Hypothalamus (tissue), 51 donors: ENCODE data around the gene PRPSAP1.

Source experiments
- DNase-seq, 51 donors: peaks; one replicate each; lab custom pipeline; 2025; lab: John Stamatoyannopoulos, UW

PRPSAP1 gene, protein sequence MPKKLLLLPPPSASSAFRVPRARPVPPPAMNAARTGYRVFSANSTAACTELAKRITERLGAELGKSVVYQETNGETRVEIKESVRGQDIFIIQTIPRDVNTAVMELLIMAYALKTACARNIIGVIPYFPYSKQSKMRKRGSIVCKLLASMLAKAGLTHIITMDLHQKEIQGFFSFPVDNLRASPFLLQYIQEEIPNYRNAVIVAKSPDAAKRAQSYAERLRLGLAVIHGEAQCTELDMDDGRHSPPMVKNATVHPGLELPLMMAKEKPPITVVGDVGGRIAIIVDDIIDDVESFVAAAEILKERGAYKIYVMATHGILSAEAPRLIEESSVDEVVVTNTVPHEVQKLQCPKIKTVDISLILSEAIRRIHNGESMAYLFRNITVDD

DNA sequence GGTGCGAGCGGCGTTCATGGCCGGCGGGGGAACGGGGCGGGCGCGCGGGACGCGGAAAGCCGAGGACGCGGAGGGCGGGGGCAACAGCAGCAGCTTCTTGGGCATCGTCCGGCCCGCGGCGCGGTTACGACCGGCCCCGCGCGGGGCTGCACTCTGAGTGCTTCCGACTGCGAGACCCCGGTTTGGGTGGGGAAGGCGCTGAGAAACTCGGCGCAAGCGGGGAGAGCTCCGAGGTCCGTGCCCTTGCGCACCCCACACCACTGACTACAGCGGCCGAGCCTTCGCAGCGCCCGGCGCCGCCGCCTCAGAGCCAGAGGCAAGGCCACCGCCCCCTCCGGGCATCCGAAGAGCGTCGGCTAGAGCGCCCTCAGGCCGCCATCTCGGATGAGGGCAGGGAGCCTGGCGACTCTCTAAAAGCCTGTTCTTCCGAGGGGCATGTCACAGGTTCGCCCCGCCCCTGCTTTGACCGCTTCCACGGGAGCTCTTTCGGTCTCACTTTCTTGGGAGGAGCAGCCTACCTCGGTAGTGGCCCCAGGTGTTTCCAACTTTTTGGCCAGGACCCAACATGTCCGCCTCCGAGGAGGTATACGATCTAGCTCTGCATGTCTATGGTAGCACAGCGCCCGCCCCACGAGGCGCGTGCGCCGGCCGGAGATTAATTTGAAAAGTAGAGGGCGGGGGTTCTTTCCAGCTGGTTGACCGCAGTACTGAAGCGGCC lies at the start of gene PRPSAP1:
TSS of gene PRPSAP1 (minus strand) at position 318 of the 718 bp plus-strand sequence. CDS start at position 105, 213 bp downstream.
- peak; percentile 60 to 98 (median 87) for DNase-seq

DNA sequence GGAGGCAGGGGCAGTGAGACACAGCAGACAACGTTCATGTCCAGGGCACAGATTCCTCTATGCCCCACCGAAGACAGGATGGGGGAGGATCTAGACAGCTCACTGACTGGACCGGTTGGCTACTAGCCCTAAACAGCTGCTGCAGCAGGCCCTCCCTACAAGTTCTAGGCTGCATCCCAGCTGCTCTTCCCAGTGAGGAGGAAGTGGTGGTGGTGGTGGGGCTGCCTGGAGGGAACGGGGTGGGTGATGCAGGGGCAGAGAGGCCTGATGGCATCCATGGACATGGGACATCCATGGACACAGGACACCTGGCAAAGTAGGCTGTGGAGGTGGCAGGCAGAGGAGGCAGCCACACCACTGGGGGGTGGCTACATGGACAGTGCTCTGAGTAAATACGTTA lies 49.0 kb upstream of the PRPSAP1 start:
- no peak for DNase-seq

DNA sequence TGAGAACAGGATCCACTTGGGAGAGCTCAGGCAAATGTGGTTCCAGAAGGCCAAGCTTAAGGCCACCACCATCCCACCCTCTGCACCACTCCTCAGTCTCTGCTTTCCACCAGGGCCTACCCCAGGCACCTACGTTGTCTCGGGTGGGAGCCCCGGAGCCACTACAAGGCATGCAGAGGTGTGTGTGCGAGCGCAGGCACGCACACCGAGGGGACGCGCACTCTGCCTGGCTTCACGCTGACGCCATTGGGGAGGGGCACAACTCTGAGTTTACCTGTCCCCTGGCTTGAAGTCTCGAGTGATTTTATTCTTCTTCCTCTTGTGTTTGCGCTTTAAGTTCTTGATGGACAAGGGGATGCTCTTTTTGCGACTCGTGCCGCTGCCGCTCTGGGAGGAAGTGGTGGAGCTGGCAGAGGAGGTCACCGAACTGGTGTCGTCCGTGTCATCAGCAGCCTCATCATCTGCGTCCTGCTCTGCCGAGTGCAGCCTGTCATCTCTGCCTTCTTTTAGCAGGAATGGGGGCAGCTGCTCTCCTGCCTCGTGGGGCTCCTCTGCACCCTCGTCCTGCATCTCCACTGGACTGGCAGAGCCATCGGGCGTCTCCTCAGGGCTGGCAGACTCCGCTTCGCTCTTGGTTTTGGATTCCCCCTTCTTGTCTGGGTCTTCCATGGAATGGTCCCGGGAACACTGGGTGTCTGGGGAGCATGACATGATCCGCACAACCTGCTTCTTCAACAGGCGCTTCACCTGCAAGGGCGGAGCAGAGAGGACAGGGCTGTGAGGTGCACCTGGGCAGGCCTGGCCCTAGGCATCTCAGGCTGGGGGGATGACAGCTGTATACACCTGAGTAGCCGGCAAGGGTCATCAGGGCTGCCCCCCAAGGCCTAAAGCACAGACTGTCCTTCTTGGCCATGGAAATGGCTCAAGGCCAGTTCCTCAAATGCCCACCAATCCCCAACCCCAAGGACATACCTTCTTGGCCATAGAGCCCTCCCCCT lies 45.8 kb upstream of the PRPSAP1 start:
- no peak for DNase-seq

DNA sequence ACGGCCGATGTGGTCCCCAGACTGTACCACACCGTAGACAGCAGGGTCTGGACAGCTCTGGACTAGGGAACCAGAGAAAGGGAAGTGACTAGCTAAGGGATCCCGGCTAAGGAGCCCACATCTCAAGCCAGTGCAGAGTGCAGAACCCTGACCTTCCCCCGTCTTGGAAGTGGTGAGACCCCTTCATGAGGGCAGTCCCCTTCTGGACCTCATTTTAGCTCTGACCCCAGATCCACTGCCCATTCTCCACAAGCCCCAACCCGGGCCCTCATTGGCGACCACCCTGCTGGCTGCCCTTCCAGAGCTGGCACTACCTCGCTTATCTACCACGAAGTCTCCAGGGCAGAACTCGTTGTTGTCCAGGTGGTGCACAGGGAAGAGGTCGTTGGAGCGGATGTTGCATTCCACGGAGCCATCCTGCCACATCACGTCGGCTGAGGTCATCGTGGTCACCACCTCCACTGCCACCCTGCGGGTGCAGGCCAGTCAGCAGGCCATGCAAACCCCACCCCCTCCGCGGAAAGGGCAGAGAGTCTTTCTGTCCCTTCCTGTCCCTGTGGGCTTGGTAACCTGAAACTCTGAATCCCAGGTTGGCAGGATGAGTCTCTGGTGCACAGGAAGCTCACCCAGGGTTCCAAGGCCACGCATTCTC lies 44.9 kb upstream of the PRPSAP1 start:
- no peak for DNase-seq

DNA sequence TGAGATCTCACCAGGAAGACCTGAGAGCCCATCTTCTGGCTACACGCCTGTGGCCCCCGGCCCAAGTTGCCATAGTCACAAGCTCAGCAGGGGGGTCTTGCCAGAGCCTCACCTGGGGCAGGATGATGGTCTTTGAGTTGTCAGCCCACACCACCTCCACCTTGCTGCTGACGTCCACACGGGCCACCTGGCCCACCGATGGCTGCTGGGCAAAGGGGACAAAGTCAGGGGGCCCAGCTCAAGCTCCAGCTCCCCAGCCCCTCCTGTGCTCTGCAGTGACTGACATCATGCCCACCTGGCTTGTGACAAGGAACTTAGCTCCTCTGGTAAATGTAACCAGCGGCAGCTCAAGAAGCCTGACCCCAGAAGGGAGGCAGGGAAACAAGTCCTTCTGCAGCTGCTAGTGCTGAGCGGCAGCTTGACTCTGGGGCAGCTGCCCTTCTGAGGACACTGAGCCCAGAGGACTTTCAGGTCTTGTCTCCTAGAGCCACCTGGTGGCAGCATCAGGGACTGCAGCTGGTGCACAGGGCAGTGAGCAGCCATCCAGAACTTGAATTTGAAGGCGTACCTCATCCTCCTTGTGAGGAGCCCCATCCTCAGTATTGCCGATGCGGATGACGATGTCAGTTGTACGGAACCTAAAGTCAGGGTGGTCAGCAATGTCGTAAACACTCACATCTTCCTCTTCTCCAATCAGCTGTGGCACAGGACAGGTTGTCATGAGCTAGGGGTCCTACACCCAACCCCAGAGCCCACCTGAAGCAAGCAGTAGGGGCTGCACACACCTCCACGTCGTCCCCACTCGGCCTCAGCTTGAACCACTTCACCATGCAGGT lies 44.2 kb upstream of the PRPSAP1 start:
- DNase-seq: peak; percentile 12 to 95 (median 74)

DNA sequence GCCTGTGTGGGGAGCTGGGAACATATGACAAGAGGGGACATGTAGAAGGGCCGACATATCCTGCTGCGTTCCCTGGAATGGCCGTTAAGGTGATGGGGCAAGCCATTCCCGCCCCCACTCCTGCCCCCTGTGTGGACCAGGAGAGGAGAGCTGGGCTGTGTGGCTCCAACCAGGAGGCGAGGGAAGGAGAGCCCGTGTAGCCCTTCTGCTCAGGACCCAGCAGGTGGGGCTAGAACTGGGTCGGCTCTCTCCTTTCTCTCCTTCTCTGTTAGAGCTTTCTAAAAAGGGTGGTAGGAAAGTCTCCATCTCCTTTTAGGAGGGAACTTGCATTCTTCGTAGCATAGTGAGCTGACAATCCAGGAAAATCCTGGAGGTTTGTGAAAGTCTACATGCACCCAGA lies 43.5 kb upstream of the PRPSAP1 start:
- no peak for DNase-seq

DNA sequence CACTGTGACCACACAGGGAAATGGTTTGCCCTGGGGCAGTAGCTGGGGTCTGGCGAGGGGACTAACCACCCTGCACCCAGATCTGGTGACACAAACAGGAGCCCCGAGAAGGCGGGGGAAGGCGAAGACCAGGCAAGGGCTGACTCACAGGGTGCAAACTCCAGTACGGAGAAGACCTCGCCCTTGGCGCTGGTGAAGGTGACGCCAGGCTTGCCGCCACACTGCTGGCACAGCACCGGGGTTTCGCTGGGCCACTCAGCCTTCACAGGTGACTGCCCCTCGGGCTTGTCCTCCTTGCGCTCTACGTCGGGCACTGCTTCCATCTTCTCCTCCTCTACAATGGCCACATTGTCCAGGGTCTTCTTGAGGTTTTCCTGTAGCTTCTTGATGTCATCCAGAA lies 42.3 kb upstream of the PRPSAP1 start:
- no peak for DNase-seq

DNA sequence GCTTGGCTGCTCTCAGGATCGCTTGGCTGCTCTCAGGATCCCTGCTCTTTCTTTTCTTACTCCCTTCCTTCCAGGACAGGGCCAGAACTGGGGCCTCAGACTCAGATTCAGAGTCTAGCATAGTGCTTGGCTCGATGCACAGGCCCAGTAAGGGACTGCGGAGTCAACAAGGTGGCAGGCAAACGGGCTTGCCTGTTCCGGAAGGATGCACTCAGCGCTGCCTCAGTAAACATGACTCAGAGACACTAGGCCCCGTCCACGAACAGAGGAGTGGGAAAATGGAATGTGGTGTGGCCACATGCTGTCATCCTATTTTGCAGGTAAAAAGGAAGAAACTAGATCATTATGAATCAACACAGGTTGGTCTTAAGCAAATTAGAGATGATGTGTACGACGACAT lies 40.5 kb upstream of the PRPSAP1 start:
- DNase-seq: no peak

DNA sequence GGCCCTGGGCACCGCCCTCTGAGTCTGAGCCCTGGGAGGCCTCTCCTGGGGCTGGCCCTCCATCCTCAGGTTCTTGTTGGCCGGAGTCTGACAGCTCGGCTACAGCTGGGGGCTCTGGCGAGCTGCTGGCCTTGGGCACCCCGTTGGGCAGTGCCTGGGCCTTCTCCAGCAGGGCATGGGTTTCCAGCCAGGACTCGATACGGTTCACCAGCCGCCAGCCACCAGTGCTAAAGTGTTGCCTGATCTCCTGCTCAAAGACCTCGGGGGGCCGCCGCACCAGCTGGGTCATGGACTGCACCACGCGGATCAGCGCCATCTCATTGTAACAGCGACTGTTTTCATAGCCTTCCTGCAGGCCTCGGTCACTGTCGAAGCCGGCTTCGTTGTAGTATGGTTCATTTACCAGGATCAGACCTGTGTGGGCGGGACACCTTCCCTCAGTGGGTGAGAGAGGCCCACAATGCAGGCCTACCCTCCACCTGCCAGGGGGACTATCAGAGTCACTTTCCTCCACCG lies 37.5 kb upstream of the PRPSAP1 start:
- no peak for DNase-seq

DNA sequence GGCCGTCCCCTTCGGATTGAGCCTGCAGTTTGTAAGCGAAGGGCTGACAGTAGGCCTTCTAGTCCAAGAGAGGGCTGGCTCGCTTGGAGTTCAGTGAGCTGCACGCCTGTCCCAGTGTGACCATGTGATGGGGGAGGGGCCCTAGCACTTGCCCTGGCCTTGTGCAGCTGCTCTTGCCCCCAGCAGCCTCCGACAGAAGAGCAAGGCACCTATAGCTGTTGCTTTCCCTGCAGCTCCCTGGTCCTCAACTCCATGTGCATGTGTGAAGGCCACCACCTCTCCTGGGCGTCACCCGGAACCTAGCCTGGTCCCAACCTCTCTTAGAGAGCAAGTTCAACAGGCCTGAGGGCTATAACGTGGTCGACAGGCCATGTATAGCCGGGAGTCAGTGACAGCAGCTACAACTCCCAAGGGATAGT lies 36.3 kb upstream of the PRPSAP1 start:
- DNase-seq: peak in 2 of 51 donors; percentile 13 to 19

DNA sequence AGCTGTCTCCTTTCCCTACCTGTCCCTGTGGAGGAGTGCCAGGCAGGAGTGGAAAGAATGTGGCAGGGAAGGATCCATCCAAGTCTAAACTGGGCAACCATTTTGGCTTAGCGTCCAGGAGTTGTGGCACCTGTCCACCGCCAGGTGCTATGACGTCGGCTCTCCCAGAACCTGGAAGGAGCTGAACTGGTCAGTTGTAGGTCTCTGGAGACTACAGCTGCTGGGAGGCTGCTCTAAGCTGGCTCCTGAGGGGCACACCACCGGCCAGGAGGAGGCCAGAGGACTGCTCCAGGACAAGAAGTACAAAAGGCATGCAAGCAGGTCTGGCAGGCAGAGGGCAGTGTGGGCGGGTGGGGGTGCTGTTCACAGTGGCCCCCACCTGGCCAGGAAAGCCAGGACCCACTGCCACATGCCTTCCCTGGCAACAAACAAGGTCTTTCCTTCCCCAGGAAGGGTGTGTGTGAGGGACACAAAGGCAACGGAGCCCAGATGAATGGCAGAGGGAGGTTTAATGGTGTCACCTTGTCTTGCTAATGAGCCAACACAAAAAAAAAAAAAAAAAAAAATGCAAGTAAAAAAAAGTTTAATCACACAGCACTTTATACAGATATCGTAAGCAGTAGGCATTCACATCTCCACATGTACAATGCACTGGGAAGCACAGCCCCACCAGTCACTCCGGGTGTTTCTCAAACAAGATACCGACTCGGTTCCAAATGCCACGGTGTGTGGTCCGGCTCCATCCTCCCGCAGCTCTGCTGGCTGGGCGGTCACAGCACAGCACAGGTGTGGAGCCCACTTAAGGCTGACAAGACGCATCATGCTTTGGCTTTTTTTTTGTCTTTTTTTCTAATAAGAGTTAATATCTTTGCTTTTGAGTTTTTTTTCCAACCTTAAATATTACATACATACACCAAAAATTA lies 35.5 kb upstream of the PRPSAP1 start:
- no peak for DNase-seq

DNA sequence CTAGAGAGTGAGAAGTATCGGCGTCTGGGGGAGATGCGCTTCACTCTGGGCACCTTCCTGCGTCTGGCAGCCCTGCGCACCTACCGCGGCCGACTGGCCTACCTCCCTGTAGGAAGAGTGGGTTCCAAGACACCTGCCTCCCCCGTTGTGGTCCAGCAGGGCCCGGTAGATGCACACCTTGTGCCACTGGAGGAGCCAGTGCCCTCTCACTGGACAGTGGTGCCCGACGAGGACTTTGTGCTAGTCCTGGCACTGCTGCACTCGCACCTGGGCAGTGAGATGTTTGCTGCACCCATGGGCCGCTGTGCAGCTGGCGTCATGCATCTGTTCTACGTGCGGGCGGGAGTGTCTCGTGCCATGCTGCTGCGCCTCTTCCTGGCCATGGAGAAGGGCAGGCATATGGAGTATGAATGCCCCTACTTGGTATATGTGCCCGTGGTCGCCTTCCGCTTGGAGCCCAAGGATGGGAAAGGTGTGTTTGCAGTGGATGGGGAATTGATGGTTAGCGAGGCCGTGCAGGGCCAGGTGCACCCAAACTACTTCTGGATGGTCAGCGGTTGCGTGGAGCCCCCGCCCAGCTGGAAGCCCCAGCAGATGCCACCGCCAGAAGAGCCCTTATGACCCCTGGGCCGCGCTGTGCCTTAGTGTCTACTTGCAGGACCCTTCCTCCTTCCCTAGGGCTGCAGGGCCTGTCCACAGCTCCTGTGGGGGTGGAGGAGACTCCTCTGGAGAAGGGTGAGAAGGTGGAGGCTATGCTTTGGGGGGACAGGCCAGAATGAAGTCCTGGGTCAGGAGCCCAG lies 33.5 kb upstream of the PRPSAP1 start:
- no peak for DNase-seq

DNA sequence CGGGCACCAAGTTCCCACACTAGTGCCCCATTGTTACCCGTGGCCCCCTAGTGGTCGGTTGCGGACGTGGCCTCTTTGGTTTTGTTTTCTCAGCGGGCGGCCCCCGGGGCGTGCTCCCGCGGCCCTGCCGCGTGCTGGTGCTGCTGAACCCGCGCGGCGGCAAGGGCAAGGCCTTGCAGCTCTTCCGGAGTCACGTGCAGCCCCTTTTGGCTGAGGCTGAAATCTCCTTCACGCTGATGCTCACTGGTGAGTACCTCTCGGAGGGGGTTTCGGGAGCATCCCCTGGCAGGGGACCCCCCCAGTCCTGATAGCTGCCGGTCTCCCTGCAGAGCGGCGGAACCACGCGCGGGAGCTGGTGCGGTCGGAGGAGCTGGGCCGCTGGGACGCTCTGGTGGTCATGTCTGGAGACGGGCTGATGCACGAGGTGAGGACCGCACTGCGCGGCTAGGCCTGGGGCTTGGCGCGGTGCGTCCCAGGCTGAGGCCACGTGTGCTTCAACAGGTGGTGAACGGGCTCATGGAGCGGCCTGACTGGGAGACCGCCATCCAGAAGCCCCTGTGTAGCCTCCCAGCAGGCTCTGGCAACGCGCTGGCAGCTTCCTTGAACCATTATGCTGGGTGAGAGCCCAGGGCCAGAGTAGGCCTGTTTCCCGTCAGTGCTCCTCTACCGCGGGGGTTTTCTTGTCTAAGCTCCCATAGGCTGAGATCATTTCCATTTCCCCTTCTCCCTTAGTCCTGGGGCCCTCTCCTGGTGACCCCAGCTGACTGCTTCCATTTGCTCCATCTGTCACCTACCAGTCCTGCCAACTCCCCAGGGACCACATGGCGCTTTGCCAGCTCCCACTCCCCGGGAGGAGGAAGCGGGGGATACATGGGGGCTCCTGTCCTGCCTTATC lies 32.4 kb upstream of the PRPSAP1 start:
- peak in 20 of 51 donors; percentile 9 to 60 (median 38) for DNase-seq

DNA sequence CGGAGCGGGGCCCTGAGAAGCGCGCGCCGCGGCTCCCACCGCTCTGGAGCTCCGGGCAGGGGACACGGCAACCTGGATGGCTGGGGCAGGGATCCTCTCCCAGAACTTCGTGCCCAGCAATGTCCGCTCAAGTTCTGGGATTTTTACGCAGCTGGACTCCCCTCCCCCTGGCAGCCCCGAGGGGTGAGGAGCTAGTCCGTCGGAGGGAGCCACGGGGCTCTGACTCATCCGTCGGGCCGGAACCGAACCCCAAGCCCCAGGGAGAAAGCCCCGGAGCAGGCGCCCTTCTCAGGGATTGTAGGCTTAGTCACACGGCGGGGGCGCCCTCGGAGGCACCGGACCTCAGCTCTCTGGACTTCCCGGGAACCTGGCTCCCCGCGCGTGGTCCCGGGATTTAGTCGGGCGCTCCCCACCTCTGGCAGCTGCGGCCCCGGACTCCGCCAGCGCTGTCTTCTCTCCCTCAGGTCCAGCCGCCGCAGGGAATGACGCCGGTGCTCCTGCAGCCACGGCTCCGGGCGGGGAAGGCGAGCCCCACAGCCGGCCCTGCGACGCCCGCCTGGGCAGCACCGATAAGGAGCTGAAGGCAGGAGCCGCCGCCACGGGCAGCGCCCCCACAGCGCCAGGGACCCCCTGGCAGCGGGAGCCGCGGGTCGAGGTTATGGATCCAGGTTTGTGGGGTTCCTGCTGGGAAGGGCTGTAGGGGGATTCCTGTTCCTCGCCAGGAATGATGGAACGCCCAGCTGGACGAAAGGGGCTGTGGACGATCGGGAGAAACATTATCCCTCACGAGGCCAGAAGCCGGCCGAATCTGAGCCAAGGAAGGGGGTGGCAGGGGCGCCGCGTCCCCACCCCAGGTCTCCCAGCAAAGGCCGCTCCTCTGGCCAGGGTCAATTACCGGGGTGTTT lies 31.5 kb upstream of the PRPSAP1 start:
- peak in 4 of 51 donors; percentile 21 to 35 (median 27) for DNase-seq
